SH-SY5Y (cell line): ENCODE measurements around the gene BTRC.

ENCODE experiments used
- GATA2 ChIP-seq: IDR thresholded peaks from 2 replicates; pipeline ENCODE4 v1.6.1; 2011; ENCODE audit warnings: mild to moderate bottlenecking, low read depth, low read length
- GATA3 ChIP-seq: IDR thresholded peaks from 2 replicates; pipeline ENCODE4 v1.6.1; 2011; ENCODE audit warnings: low read depth, mild to moderate bottlenecking, low read length, moderate library complexity

GRCh38 chr10:101492205-101492604 lies 138.2 kb downstream of the BTRC start:
- TF ChIP-seq GATA2 (no peak), GATA3 (no peak)
